HEK293T (cell line): Measurements from ENCODE around the gene ADIG.

Source experiments
- ARNT ChIP-seq: fragments of 450-650 bp; IDR thresholded peaks from 2 replicates; pipeline ENCODE4 v1.6.1; 2017; ENCODE audit warnings: mild to moderate bottlenecking
- BHLHE40 ChIP-seq: fragments of 450-650 bp; IDR thresholded peaks from 2 replicates; pipeline ENCODE4 v1.6.1; 2016; ENCODE audit warnings: mild to moderate bottlenecking, moderate library complexity, borderline replicate concordance
- FOXA1 ChIP-seq: fragments of 450-650 bp; IDR thresholded peaks from 2 replicates; pipeline ENCODE4 v1.6.1; 2016; ENCODE audit warnings: mild to moderate bottlenecking
- FOXK2 ChIP-seq: fragments of 450-650 bp; IDR thresholded peaks from 2 replicates; pipeline ENCODE4 v1.6.1; 2016; ENCODE audit warnings: mild to moderate bottlenecking
- FOXM1 ChIP-seq: fragments of 450-650 bp; IDR thresholded peaks from 2 replicates; pipeline ENCODE4 v1.6.1; 2017; ENCODE audit warnings: mild to moderate bottlenecking, borderline replicate concordance
- HDGF ChIP-seq: fragments of 450-650 bp; IDR thresholded peaks from 2 replicates; pipeline ENCODE4 v1.6.1; 2017; ENCODE audit warnings: antibody characterized with exemption, borderline replicate concordance
- LEF1 ChIP-seq: fragments of 450-650 bp; IDR thresholded peaks from 2 replicates; pipeline ENCODE4 v1.6.1; 2017; ENCODE audit warnings: mild to moderate bottlenecking, borderline replicate concordance
- NFRKB ChIP-seq: fragments of 450-650 bp; IDR thresholded peaks from 2 replicates; pipeline ENCODE4 v1.6.1; 2016; ENCODE audit warnings: mild to moderate bottlenecking, moderate library complexity
- PKNOX1 ChIP-seq: fragments of 450-650 bp; IDR thresholded peaks from 2 replicates; pipeline ENCODE4 v1.6.1; 2016
- SUZ12 ChIP-seq: fragments of 450-650 bp; IDR thresholded peaks from 2 replicates; pipeline ENCODE4 v1.6.1; 2016; ENCODE audit warnings: mild to moderate bottlenecking
- TARDBP ChIP-seq: fragments of 450-650 bp; IDR thresholded peaks from 2 replicates; pipeline ENCODE4 v1.6.1; 2016
- ZNF384 ChIP-seq: fragments of 450-650 bp; IDR thresholded peaks from 2 replicates; pipeline ENCODE4 v1.6.1; 2016

GRCh38 chr20:38579219-38579910 lies 1.6 kb upstream of the ADIG start:
- TF ChIP-seq LEF1, result no peak
- TF ChIP-seq BHLHE40, result no peak
- TF ChIP-seq SUZ12, result no peak
- TF ChIP-seq HDGF, result no peak
- no peak for TF ChIP-seq ARNT
- TF ChIP-seq PKNOX1, result no peak
- no peak for TF ChIP-seq ZNF384
- no peak for TF ChIP-seq FOXA1
- TF ChIP-seq FOXM1, result no peak
- TF ChIP-seq NFRKB, result no peak
- TF ChIP-seq TARDBP, result no peak
- no peak for TF ChIP-seq FOXK2
